K562 (cell line): ENCODE measurements around the gene CYSTM1. TPM values are rescaled to one million over a fixed set of nuclear protein-coding genes. Genes with fewer than 3 reads are reported as not detected.

Experiments
- BMI1 ChIP-seq: fragments of 150-350 bp; IDR thresholded peaks from 2 replicates; pipeline ENCODE4 v1.6.1; 2014; ENCODE audit warnings: low read length
- CREB3 ChIP-seq: fragments of 450-650 bp; conservative IDR thresholded peaks from 2 replicates; pipeline ENCODE4 v1.6.1; 2016; ENCODE audit warnings: missing genetic modification characterization, low read depth, mild to moderate bottlenecking, missing compliant biosample characterization, moderate library complexity
- CREB3L1 ChIP-seq: fragments of 450-650 bp; IDR thresholded peaks from 2 replicates; pipeline ENCODE4 v1.6.1; 2014; ENCODE audit warnings: low read depth, mild to moderate bottlenecking, moderate library complexity, borderline replicate concordance
- CREBBP ChIP-seq: IDR thresholded peaks from one replicate; pipeline ENCODE4 v1.6.1; 2012; ENCODE audit warnings: low read depth, mild to moderate bottlenecking, control low read depth, inconsistent platforms, low read length
- ELF1 ChIP-seq: fragments of 200-800 bp; sonication (Bioruptor generic); IDR thresholded peaks from 2 replicates; pipeline ENCODE4 v1.6.1; 2016; ENCODE audit warnings: missing genetic modification characterization, missing compliant biosample characterization
- ETS2 ChIP-seq: IDR thresholded peaks from 2 replicates; pipeline ENCODE4 v1.6.1; 2016; ENCODE audit warnings: borderline replicate concordance, missing genetic modification characterization, mild to moderate bottlenecking, moderate library complexity, missing compliant biosample characterization; ENCODE audit not compliant: poor library complexity, severe bottlenecking
- GABPB1 ChIP-seq: sonication (generic); formaldehyde crosslinking; IDR thresholded peaks from 2 replicates; pipeline ENCODE4 v1.8.0; 2022; ENCODE audit warnings: mild to moderate bottlenecking, missing genetic modification reagents
- JUN ChIP-seq, 2 experiments: sonication (generic) in 1 of 2; formaldehyde crosslinking in 1 of 2; IDR thresholded peaks; 2 replicates each; pipeline versions ENCODE4 v1.6.1 to v1.8.0; 2012 to 2022; ENCODE audit warnings: borderline replicate concordance in 2 of 2, mild to moderate bottlenecking in 2 of 2, improper control_type of control experiment in 1 of 2, low read depth in 1 of 2, low read length in 1 of 2, missing genetic modification reagents in 1 of 2
- NFYB ChIP-seq: IDR thresholded peaks from 2 replicates; pipeline ENCODE4 v1.6.1; 2011; ENCODE audit warnings: mild to moderate bottlenecking, moderate library complexity; ENCODE audit not compliant: insufficient read length; ENCODE audit errors: extremely low read depth
- NR2C2 ChIP-seq, 2 experiments: fragments of 200-800 bp in 1 of 2; sonication (Bioruptor generic) in 1 of 2; sonication (generic) in 1 of 2; formaldehyde crosslinking in 1 of 2; IDR thresholded peaks; 2 replicates each; pipeline versions ENCODE4 v1.6.1 to v1.8.0; 2016 to 2022; ENCODE audit warnings: mild to moderate bottlenecking in 1 of 2, missing compliant biosample characterization in 1 of 2, missing genetic modification characterization in 1 of 2, missing genetic modification reagents in 1 of 2
- POLR2G ChIP-seq: fragments of 200-400 bp; formaldehyde crosslinking; IDR thresholded peaks from 2 replicates; pipeline ENCODE4 v1.6.1; 2017; ENCODE audit warnings: low read depth, mild to moderate bottlenecking, antibody characterized with exemption, low read length, moderate library complexity
- POLR3G ChIP-seq: IDR thresholded peaks from 2 replicates; pipeline ENCODE4 v1.6.1; 2011; ENCODE audit not compliant: insufficient read length, insufficient replicate concordance; ENCODE audit errors: extremely low read depth
- PRDM10 ChIP-seq: fragments of 450-650 bp; IDR thresholded peaks from 2 replicates; pipeline ENCODE4 v1.6.1; 2018; ENCODE audit not compliant: partially characterized antibody
- RAD51 ChIP-seq: fragments of 450-650 bp; IDR thresholded peaks from 2 replicates; pipeline ENCODE4 v1.7.1; 2016; ENCODE audit warnings: low read depth, mild to moderate bottlenecking, borderline replicate concordance
- SREBF1 ChIP-seq: fragments of 150-350 bp; IDR thresholded peaks from 2 replicates; pipeline ENCODE4 v1.6.1; 2014; ENCODE audit warnings: antibody characterized with exemption, low read depth, low read length, borderline replicate concordance
- YBX1 ChIP-seq: fragments of 450-650 bp; IDR thresholded peaks from 2 replicates; pipeline ENCODE4 v1.7.1; 2016; ENCODE audit warnings: mild to moderate bottlenecking
- ZBTB17 ChIP-seq: fragments of 450-650 bp; formaldehyde crosslinking; IDR thresholded peaks from 2 replicates; pipeline ENCODE4 v1.4.0; 2020; ENCODE audit warnings: mild to moderate bottlenecking
- ZFPM2 ChIP-seq: fragments of 250-450 bp; sonication (Bioruptor Pico); IDR thresholded peaks from 2 replicates; pipeline ENCODE4 v1.5.1; 2022; ENCODE audit warnings: mild to moderate bottlenecking
- ZKSCAN1 ChIP-seq: fragments of 150-350 bp; IDR thresholded peaks from 2 replicates; pipeline ENCODE4 v1.6.1; 2016; ENCODE audit warnings: low read depth, low read length
- ZNF165 ChIP-seq: fragments of 250-450 bp; sonication (Bioruptor Pico); IDR thresholded peaks from 2 replicates; pipeline ENCODE4 v1.4.0; 2020; ENCODE audit warnings: borderline replicate concordance
- polyA plus RNA-seq, 8 experiments: library from polyadenylated mRNA; depleted of rRNA in 4 of 8; stranded (reverse) in 5 of 8; unstranded in 3 of 8; fragments of >200 nt; fragmentation: Nextera tagmentation in 2 of 8; fragmentation: Illumina TruSeq in 1 of 8; extraction: Ambion mirVana in 2 of 8; extraction: Trizol in 1 of 8; gene quantifications; 2 replicates each; pipeline versions ENCODE4 v1.2.1 to v1.2.3, GENCODE V29; 2011 to 2014; ENCODE audit warnings: inconsistent platforms in 1 of 8, missing spikeins in 1 of 8
- total RNA-seq, 7 experiments: library from RNA; depleted of rRNA in 6 of 7; stranded (reverse); fragments of >200 nt in 6 of 7; fragmentation: Illumina TruSeq in 2 of 7; extraction: Trizol in 2 of 7; gene quantifications; 2 replicates each; pipeline versions ENCODE4 v1.2.1 to v1.2.3, GENCODE V29; 2011 to 2021; ENCODE audit warnings: low replicate concordance in 1 of 7

CYSTM1 gene
- total and polyA plus RNA-seq, 9 of the 15 experiments (the other 6 are each of a cell fraction or from before 2014, with no cell fraction given), result 76.1 to 422 (median 108) TPM

GRCh38 chr5:140174465-140175366 is at the start of gene CYSTM1 (continued):
- no peak for TF ChIP-seq PRDM10
- no peak for TF ChIP-seq ZKSCAN1
- TF ChIP-seq CREB3L1, result peak; percentile 45; the same call in 1 of the 2 replicates
- TF ChIP-seq RAD51, result peak; percentile 71; the same call in 1 of the 2 replicates
- TF ChIP-seq ELF1 (tag), result 0 out of 2 replicates have a peak, but pooled peaks have one; percentile 14
- TF ChIP-seq NFYB, result peak; percentile 3
- TF ChIP-seq ETS2 (tag), result no peak
- TF ChIP-seq YBX1, result no peak
- peak; percentile 71; the same call in 1 of the 2 replicates for TF ChIP-seq NR2C2 (CRISPR knock-in tag; IDR thresholded peaks at IDR 0.05)
- TF ChIP-seq NR2C2 (tag; IDR thresholded peaks at IDR 0.05), result peak; percentile 53; the same call in 1 of the 2 replicates
- TF ChIP-seq JUN (IDR thresholded peaks at IDR 0.05; ENCODE audit: borderline replicate concordance, low read depth, low read length), result peak; percentile 48; the same call in 1 of the 2 replicates
- no peak for TF ChIP-seq JUN (CRISPR knock-in tag; IDR thresholded peaks at IDR 0.05; ENCODE audit: borderline replicate concordance)
- TF ChIP-seq BMI1, result peak; percentile 74
- peak; percentile 88 for TF ChIP-seq POLR2G
- no peak for TF ChIP-seq CREBBP
- TF ChIP-seq ZNF165, result no peak
- TF ChIP-seq ZFPM2 (CRISPR knock-in tag), result no peak
- TF ChIP-seq POLR3G, result no peak
- no peak for TF ChIP-seq ZBTB17 (CRISPR knock-in tag)
- TF ChIP-seq CREB3 (tag), result no peak
- peak; percentile 96 for TF ChIP-seq SREBF1
- peak; percentile 86 for TF ChIP-seq GABPB1 (CRISPR knock-in tag)
